HepG2 (cell line): ENCODE measurements around the gene MLYCD. TPM values are rescaled to one million over a fixed set of nuclear protein-coding genes. Genes with fewer than 3 reads are reported as not detected.

Experiments used
- ATAC-seq: fragments of 200-7000 bp; cut with Tn5 transposase; 3 replicates; pipeline ENCODE4 v1.9.1; 2020; ENCODE audit warnings: mild to moderate bottlenecking, moderate library complexity
- BruUV-seq: library from RNA; stranded (reverse); fragments of 400-500 nt; replicated peaks from 2 replicates; lab custom pipeline; 2021; lab: Mats Ljungman, UMichigan
- CTCF ChIA-PET: fragments of 300-600 bp; formaldehyde crosslinking; extraction: SDS; loops from one replicate; lab custom pipeline; 2021; ENCODE audit warnings: low total read pairs, inconsistent platforms, low intra/inter-chr PET ratio; lab: Yijun Ruan, JAX
- POLR2A ChIA-PET: fragments of 350-600 bp; sonication (Branson Sonifier 250); formaldehyde crosslinking; loops from one replicate; lab custom pipeline; 2020; ENCODE audit warnings: antibody characterized with exemption, inconsistent platforms; lab: Yijun Ruan, JAX
- DNase-seq: peaks from one replicate; pipeline ENCODE4 v3.0.0-alpha.2; 2015; ENCODE audit warnings: low spot score
- FAIRE-seq: peaks from 3 replicates; lab custom pipeline; 2011; peaks lifted over from hg19 to GRCh38; lab: Jason Lieb, UNC
- H2AFZ ChIP-seq: one replicate; pipeline ENCODE4 v1.6.1; 2011; ENCODE audit warnings: low read length, inconsistent platforms
- H3K27ac ChIP-seq: fragments of 300-600 bp; 3 replicates; pipeline ENCODE4 v1.8.0; 2011; ENCODE audit warnings: mixed run types, mild to moderate bottlenecking, mixed read lengths, low read length, inconsistent platforms; ENCODE audit not compliant: insufficient read depth; ENCODE audit errors: extremely low read length
- H3K27me3 ChIP-seq, 2 experiments: fragments of 200-600 bp in 1 of 2; 2 replicates in 1 of 2; 3 replicates in 1 of 2; pipeline versions ENCODE4 v1.6.0 to v1.8.0; 2011; ENCODE audit warnings: low read length in 2 of 2, mild to moderate bottlenecking in 2 of 2, moderate library complexity in 2 of 2, inconsistent platforms in 1 of 2; ENCODE audit not compliant: insufficient read depth in 2 of 2, control insufficient read depth in 1 of 2
- H3K36me3 ChIP-seq, 2 experiments: fragments of 200-600 bp in 1 of 2; replicated peaks in 1 of 2; 2 replicates in 1 of 2; 3 replicates in 1 of 2; pipeline versions ENCODE4 v1.5.1 to v1.8.0; 2011; ENCODE audit warnings: low read length in 2 of 2, inconsistent platforms in 1 of 2; ENCODE audit not compliant: insufficient read depth in 2 of 2, control insufficient read depth in 1 of 2
- H3K4me1 ChIP-seq: 2 replicates; pipeline ENCODE4 v1.5.1; 2012; ENCODE audit warnings: low read length, inconsistent platforms; ENCODE audit not compliant: insufficient read depth
- H3K4me2 ChIP-seq: 2 replicates; pipeline ENCODE4 v1.6.0; 2011; ENCODE audit warnings: low read depth, low read length, inconsistent platforms
- H3K4me3 ChIP-seq, 3 experiments: fragments of 200-600 bp in 1 of 3; sonication (generic), shearing (Covaris generic) in 1 of 3; replicated peaks in 1 of 3; 2 replicates each; pipeline ENCODE4 v1.5.1; 2011 to 2016; ENCODE audit warnings: low read length in 3 of 3, inconsistent platforms in 2 of 3, low read depth in 2 of 3, mild to moderate bottlenecking in 2 of 3, control low read depth in 1 of 3, mixed read lengths in 1 of 3; ENCODE audit not compliant: insufficient read depth in 1 of 3
- H3K79me2 ChIP-seq: one replicate; pipeline ENCODE4 v1.6.1; 2011; ENCODE audit warnings: low read length, inconsistent platforms; ENCODE audit not compliant: insufficient read depth
- H3K9ac ChIP-seq: 2 replicates; pipeline ENCODE4 v1.6.0; 2011; ENCODE audit warnings: mild to moderate bottlenecking, low read depth, low read length, inconsistent platforms; ENCODE audit not compliant: insufficient read depth
- H3K9me3 ChIP-seq: 2 replicates; pipeline ENCODE4 v1.5.1; 2012; ENCODE audit warnings: mild to moderate bottlenecking, low read length
- H4K20me1 ChIP-seq: 2 replicates; pipeline ENCODE4 v1.6.0; 2011; ENCODE audit warnings: inconsistent platforms, mild to moderate bottlenecking, low read length, moderate library complexity; ENCODE audit not compliant: insufficient read depth
- AGO2 ChIP-seq: fragments of 200-400 bp; formaldehyde crosslinking; optimal IDR thresholded peaks from 2 replicates; pipeline ENCODE3; 2017; ENCODE audit warnings: mild to moderate bottlenecking, low read depth, low read length, moderate library complexity
- POLR2A ChIP-seq, 2 experiments: IDR thresholded peaks; 2 replicates each; pipeline ENCODE4 v1.6.1; 2011; ENCODE audit warnings: low read depth in 2 of 2, low read length in 2 of 2, mild to moderate bottlenecking in 1 of 2, moderate library complexity in 1 of 2; ENCODE audit not compliant: insufficient read depth in 1 of 2
- RBM22 ChIP-seq: fragments of 200-400 bp; formaldehyde crosslinking; optimal IDR thresholded peaks from 2 replicates; pipeline ENCODE3; 2017; ENCODE audit warnings: mild to moderate bottlenecking, low read length, moderate library complexity
- ZNF136 ChIP-seq: sonication (generic); formaldehyde crosslinking; IDR thresholded peaks from 2 replicates; pipeline ENCODE4 v1.8.1; 2022; ENCODE audit warnings: low read depth, mild to moderate bottlenecking, moderate library complexity, missing genetic modification reagents
- ZNF33A ChIP-seq: sonication (generic); formaldehyde crosslinking; IDR thresholded peaks from 2 replicates; pipeline ENCODE4 v1.5.1; 2020; ENCODE audit warnings: missing genetic modification reagents, mild to moderate bottlenecking, moderate library complexity, borderline replicate concordance
- WGBS: methylation state at CpG from one replicate; pipeline ENCODE4 v1.1.6; 2017; ENCODE audit warnings: low lambda C conversion rate; 5-methylcytosine and 5-hydroxymethylcytosine counted together
- in situ Hi-C: cut with HindIII; loops from 2 replicates; pipeline ENCODE4 v1.10.0; 2017; ENCODE audit warnings: low pct_unique_long_range_greater_than_20kb; ENCODE audit not compliant: extremely low pct_ligation_motif_present
- intact Hi-C: fragments of 100-400 bp; cut with micrococcal nuclease; formaldehyde crosslinking; loops from one replicate; pipeline ENCODE4 v1.10.0; 2022; ENCODE audit not compliant: unreplicated experiment
- polyA plus RNA-seq, 8 experiments: library from polyadenylated mRNA; depleted of rRNA in 3 of 8; stranded (reverse) in 7 of 8; unstranded in 1 of 8; fragments of >200 nt; fragmentation: Illumina TruSeq in 4 of 8; extraction: Trizol in 4 of 8; gene quantifications; 2 replicates each; pipeline versions ENCODE4 v1.2.1 to v1.2.3, GENCODE V29; 2011 to 2016; ENCODE audit warnings: low read depth in 4 of 8, missing spikeins in 1 of 8, mixed read lengths in 1 of 8; ENCODE audit not compliant: insufficient read depth in 1 of 8
- total RNA-seq, 5 experiments: library from RNA; depleted of rRNA; stranded (reverse); fragments of >200 nt; fragmentation: Illumina TruSeq; extraction: Trizol; gene quantifications; 2 replicates each; pipeline ENCODE4 v1.2.3, GENCODE V29; 2016; ENCODE audit warnings: low read depth in 1 of 5

MLYCD gene
- total and polyA plus RNA-seq, 2 of the 13 experiments (the other 11 are each of a cell fraction or from before 2014, with no cell fraction given): 1.8 to 4.0 TPM

GRCh38 chr16:83963277-83964119 is 64.6 kb downstream of the MLYCD start:
- no peak for TF ChIP-seq ZNF136
- peak; percentile 19 for TF ChIP-seq AGO2
- peak; percentile 65 for TF ChIP-seq RBM22
- TF ChIP-seq POLR2A (IDR thresholded peaks at IDR 0.05; ENCODE audit: insufficient read depth in 1 of 2, low read depth in 2 of 2, low read length in 2 of 2): 0 out of 4 replicates have a peak, but pooled peaks of 1 of the 2 experiments have one; percentile 9
- TF ChIP-seq ZNF33A (CRISPR knock-in tag): no peak
- H4K20me1 ChIP-seq: peaks cover 13% of the 10 kb centered on the region; the same call in 1 of the 2 replicates
- POLR2A ChIA-PET: interaction anchor here (2.9 kb wide), 1 partner anchor 10 kb away, joined by 12 read pairs; the partner anchor contains the start of gene OSGIN1
- no peak for FAIRE-seq
- no peak overlapping the region for H3K9ac ChIP-seq
- H3K4me3 ChIP-seq: no peak overlapping the region
- in situ Hi-C loops (loop anchor here (25.0 kb wide), 1 partner anchor 224 kb away; the partner anchor contains the start of genes ADAD2 and TAF1C), intact Hi-C loops (no loop called here)
- H3K27ac ChIP-seq: no peak overlapping the region
- ATAC-seq: no peak
- no peaks in the 10 kb centered on the region for H3K9me3 ChIP-seq
- no peak overlapping the region for H3K4me2 ChIP-seq
- CTCF ChIA-PET: no interaction called here
- H3K27me3 ChIP-seq: no peaks in the 10 kb centered on the region
- no peak overlapping the region for H2AFZ ChIP-seq
- peaks cover 41 to 67% of the 10 kb centered on the region in 2 experiments; a peak in 4 of 5 replicates for H3K36me3 ChIP-seq
- H3K4me1 ChIP-seq: no peaks in the 10 kb centered on the region
- WGBS: 91% methylated on average over 22 of the region's 22 CpGs
- no peaks in the 10 kb centered on the region for H3K79me2 ChIP-seq
- BruUV-seq: no TSS peak
- DNase-seq: no peak
